Fibroblast of peridontal ligament (primary cell): ENCODE results near the gene SOCS3.
A peak's percentile ranks its signal among the peaks of the same experiment; 100 is the strongest.

ENCODE experiments used
- DNase-seq: peaks from one replicate; pipeline ENCODE4 v3.0.0-alpha.2; 2010; ENCODE audit errors: extremely low read depth

Gene SOCS3

GRCh38 chr17:78367193-78367592 is 7.3 kb upstream of the SOCS3 start:
- DNase-seq, result no peak

- DNase-seq, result peak; percentile 75
These were observed 6.4 kb upstream of the SOCS3 start for GRCh38 chr17:78366109-78366848.

GRCh38 chr17:78365561-78366108 is 5.8 kb upstream of the SOCS3 start:
- DNase-seq, result peak; percentile 73

- DNase-seq, result no peak
These were observed 4.8 kb upstream of the SOCS3 start for GRCh38 chr17:78364436-78365281.

GRCh38 chr17:78362671-78363070 is 2.8 kb upstream of the SOCS3 start:
- no peak for DNase-seq

GRCh38 chr17:78362232-78362631 is 2.4 kb upstream of the SOCS3 start:
- no peak for DNase-seq

- DNase-seq, result no peak
These were observed 1.4 kb upstream of the SOCS3 start for GRCh38 chr17:78361225-78361701.

GRCh38 chr17:78360371-78361224 is 721 bp upstream of the SOCS3 start:
- peak; percentile 81 for DNase-seq

GRCh38 chr17:78359321-78359996 is 418 bp downstream of the SOCS3 start:
- no peak for DNase-seq

GRCh38 chr17:78358538-78359320 is 1.1 kb downstream of the SOCS3 start:
- DNase-seq, result peak; percentile 55

- no peak for DNase-seq
These were observed 2.0 kb downstream of the SOCS3 start for GRCh38 chr17:78357672-78358537.

GRCh38 chr17:78357177-78357586 is 2.7 kb downstream of the SOCS3 start:
- DNase-seq, result peak; percentile 76

- DNase-seq, result peak; percentile 78
These were observed 3.7 kb downstream of the SOCS3 start for GRCh38 chr17:78356101-78356713.

GRCh38 chr17:78355701-78356100 is 4.2 kb downstream of the SOCS3 start:
- no peak for DNase-seq

- no peak for DNase-seq
These were observed 4.7 kb downstream of the SOCS3 start for GRCh38 chr17:78355045-78355641.

- DNase-seq, result no peak
These were observed 6.0 kb downstream of the SOCS3 start for GRCh38 chr17:78353834-78354233.

GRCh38 chr17:78351449-78352006 is 8.3 kb downstream of the SOCS3 start:
- peak; percentile 99 for DNase-seq
